Calu3 (cell line): ENCODE results near the gene RAP1GAP. TPM values are rescaled to one million over a fixed set of nuclear protein-coding genes. Genes with fewer than 3 reads are reported as not detected.

Experiments used
- BruUV-seq: library from RNA; stranded (reverse); fragments of 400-500 nt; replicated peaks from 2 replicates; lab custom pipeline; 2021; lab: Mats Ljungman, UMichigan
- CTCF ChIA-PET: fragments of 300-600 bp; sonication (Branson Sonifier 250); formaldehyde crosslinking; loops from one replicate; lab custom pipeline; 2022; ENCODE audit warnings: antibody characterized with exemption; lab: Charles Lee
- DNase-seq: peaks from one replicate; pipeline ENCODE4 v3.0.0; 2022
- H3K27ac Mint-ChIP-seq: one replicate; pipeline ENCODE4 v1.8.0; 2022; ENCODE audit warnings: mixed read lengths; ENCODE audit not compliant: unreplicated experiment
- H3K27me3 Mint-ChIP-seq: one replicate; pipeline ENCODE4 v1.8.0; 2022; ENCODE audit warnings: mixed read lengths; ENCODE audit not compliant: unreplicated experiment
- H3K36me3 Mint-ChIP-seq: one replicate; pipeline ENCODE4 v1.8.0; 2022; ENCODE audit warnings: mild to moderate bottlenecking, moderate library complexity, mixed read lengths; ENCODE audit not compliant: insufficient read depth, unreplicated experiment
- H3K4me1 Mint-ChIP-seq: one replicate; pipeline ENCODE4 v1.8.0; 2022; ENCODE audit warnings: mild to moderate bottlenecking, low read depth, mixed read lengths; ENCODE audit not compliant: unreplicated experiment
- H3K4me3 Mint-ChIP-seq: one replicate; pipeline ENCODE4 v1.8.0; 2022; ENCODE audit warnings: mild to moderate bottlenecking, low read depth, moderate library complexity, mixed read lengths; ENCODE audit not compliant: unreplicated experiment
- H3K9me3 Mint-ChIP-seq: one replicate; pipeline ENCODE4 v1.8.0; 2022; ENCODE audit warnings: low read depth, mixed read lengths; ENCODE audit not compliant: unreplicated experiment
- intact Hi-C: fragments of 100-400 bp; cut with micrococcal nuclease; formaldehyde crosslinking; loops from one replicate; pipeline ENCODE4 v1.10.0; 2022; ENCODE audit not compliant: unreplicated experiment
- total RNA-seq: library from RNA; stranded (reverse); gene quantifications from 2 replicates; pipeline ENCODE4 v1.2.3, GENCODE V29; 2022
- TF ChIP-seq, protein P1 (sequence below): fragments of 200-600 bp; IDR thresholded peaks from one replicate; pipeline ENCODE4 v1.8.0; 2022; ENCODE audit warnings: antibody characterized with exemption; ENCODE audit not compliant: unreplicated experiment

The RAP1GAP gene
- total RNA-seq, 1 experiment from 2014 or later, result 23.8 TPM

DNA sequence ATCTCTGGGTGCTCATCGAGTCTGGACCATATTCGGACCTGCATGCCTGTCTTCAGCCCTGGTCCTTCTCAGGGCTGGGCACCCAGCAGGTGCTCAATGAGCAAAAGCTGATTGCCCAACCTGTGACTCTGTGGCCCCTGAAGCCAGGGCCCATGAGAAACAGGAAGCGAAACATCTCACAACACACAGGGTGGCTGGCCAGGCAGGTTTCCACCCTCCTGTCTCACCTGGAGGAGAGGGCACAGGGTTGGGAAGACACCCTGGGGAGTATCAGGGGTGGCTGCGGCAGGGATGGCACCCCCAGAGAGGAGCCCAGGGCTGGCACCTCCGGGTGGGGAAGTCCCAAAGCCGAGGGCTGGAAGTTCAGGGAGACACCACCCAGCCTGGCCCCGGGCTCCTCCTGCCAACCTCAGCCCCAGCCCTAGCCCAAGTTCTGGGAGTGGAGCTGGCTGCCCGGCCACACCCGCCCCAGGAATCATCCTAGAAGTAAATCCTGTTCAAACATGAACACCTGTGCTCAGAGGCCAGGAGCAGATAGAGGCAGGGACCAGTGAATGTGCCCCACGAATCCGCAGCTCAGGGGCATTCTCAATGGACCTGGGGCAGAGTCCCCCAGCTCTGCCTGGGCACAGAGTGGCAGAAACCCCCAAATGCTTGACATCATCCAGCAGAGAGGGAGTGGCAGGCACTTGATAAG lies 54.6 kb downstream of the RAP1GAP start:
- no TSS peak for BruUV-seq
- TF ChIP-seq, protein P1, sequence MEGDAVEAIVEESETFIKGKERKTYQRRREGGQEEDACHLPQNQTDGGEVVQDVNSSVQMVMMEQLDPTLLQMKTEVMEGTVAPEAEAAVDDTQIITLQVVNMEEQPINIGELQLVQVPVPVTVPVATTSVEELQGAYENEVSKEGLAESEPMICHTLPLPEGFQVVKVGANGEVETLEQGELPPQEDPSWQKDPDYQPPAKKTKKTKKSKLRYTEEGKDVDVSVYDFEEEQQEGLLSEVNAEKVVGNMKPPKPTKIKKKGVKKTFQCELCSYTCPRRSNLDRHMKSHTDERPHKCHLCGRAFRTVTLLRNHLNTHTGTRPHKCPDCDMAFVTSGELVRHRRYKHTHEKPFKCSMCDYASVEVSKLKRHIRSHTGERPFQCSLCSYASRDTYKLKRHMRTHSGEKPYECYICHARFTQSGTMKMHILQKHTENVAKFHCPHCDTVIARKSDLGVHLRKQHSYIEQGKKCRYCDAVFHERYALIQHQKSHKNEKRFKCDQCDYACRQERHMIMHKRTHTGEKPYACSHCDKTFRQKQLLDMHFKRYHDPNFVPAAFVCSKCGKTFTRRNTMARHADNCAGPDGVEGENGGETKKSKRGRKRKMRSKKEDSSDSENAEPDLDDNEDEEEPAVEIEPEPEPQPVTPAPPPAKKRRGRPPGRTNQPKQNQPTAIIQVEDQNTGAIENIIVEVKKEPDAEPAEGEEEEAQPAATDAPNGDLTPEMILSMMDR, result no peak
- no peak overlapping the region for H3K4me3 Mint-ChIP-seq
- CTCF ChIA-PET, result interaction anchor here (0.6 kb wide), 1 partner anchor 43 kb away, joined by 3 read pairs; no protein-coding TSS in a partner anchor
- intact Hi-C loops, result no loop called here
- no peaks in the 10 kb centered on the region for H3K9me3 Mint-ChIP-seq
- peaks cover 21% of the 10 kb centered on the region for H3K4me1 Mint-ChIP-seq
- H3K36me3 Mint-ChIP-seq, result peaks cover 21% of the 10 kb centered on the region
- H3K27ac Mint-ChIP-seq, result no peak overlapping the region
- no peaks in the 10 kb centered on the region for H3K27me3 Mint-ChIP-seq
- no peak for DNase-seq

DNA sequence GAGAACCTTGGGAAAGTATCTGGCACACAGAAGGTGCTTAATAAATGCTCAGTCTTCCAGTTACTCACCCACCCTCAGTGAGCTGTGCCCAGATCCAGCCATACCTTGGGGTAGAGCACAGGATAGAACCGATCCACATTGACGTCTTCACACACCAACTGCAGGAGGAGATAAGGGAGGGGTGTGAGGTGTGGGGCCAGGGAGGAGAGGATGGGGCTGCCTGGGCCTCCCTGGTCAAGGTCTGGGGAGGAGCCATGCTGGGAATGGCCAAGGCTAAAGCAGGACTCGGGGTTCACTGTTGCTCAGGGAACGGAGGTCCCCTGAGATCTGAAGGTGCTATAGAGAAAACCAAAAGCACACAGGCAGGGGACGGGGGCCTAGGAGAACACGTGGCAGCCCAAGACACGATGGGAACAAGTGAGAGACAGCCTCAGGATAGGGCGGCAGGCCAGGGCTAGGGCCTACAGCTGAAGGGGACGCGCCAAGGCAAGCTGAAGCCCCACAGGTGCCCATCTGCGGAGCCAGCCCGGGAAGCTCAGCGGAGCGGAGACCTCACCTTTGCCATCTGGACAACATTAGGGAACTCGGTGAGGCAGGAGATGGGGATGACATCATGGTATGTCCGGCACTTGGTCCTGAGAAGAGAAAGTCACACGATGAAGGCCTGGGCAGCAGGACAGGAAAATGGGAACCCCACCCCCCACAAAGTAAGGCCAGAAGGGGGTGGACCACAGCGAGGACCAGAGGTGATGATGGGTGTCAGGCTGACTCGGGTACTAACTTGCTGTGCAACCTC lies 55.9 kb downstream of the RAP1GAP start:
- DNase-seq, result no peak
- CTCF ChIA-PET, result no interaction called here
- BruUV-seq, result no TSS peak
- Mint-ChIP-seq H3K27ac (no peak overlapping the region), H3K4me3 (no peak overlapping the region), H3K4me1 (peaks cover 21% of the 10 kb centered on the region), H3K36me3 (peaks cover 24% of the 10 kb centered on the region), H3K9me3 (no peaks in the 10 kb centered on the region), H3K27me3 (no peaks in the 10 kb centered on the region)
- intact Hi-C loops, result no loop called here
- TF ChIP-seq, protein P1, result no peak

DNA sequence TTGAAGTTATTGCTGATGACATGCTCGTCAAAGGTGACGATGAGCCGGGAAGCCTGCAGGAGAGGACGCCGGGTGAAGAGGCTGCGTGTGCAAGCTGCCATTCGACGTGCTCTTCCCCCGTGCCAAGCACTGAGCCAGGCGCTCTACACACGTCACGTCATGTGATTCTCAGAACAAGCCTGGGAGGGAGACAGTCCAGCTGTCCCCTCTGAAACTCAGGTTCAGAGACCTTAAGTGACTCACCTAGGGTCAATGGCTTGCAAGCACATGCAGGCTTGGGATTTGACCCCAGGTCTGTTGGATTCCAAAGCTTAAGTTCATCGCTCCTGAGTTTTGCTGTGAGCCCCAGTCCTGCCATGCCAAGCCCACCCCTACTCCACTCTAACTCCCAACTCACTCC lies 57.1 kb downstream of the RAP1GAP start:
- Mint-ChIP-seq H3K27ac (no peak overlapping the region), H3K4me3 (no peak overlapping the region), H3K4me1 (peaks cover 31% of the 10 kb centered on the region), H3K27me3 (no peaks in the 10 kb centered on the region), H3K9me3 (no peaks in the 10 kb centered on the region), H3K36me3 (peaks cover 34% of the 10 kb centered on the region)
- CTCF ChIA-PET, result no interaction called here
- intact Hi-C loops, result no loop called here
- TF ChIP-seq, protein P1, result no peak
- no TSS peak for BruUV-seq
- no peak for DNase-seq

DNA sequence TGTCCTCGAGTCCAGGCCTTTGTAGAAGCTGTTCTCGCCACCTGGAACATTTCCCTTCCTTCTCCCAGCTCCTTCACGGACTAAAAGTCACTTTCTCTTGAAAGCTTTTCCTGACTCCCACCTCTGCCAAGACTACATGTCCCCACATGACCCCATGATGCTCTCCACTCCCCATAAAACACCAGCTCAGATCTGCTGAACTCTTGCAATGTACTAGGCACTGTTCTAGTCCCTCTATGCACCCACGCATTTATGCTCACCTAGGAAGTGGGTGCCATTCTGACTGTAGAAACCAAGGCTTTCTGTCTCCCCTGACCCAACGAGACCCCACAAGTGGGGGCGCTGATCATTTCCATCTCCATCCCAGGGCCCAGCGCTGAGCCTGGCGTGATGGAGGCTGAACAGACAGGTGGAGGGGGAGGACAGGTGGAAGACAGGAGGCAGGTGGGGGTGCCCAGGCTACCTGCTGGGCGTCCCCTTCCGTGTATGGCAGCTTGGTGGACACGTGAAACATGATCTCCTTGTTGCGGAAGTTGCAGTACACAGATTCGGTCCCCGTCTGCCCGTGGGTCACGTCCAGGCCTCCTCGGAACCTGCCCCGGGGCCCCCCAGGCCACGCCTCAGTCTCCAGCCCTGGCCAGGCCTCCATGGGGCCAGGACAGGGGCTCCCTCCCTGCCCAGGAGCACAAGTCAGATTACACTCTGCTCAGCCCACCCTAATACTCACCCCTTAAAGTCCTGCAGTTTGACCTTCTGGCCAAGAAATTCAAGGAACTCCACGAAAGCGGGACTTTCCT lies 58.0 kb downstream of the RAP1GAP start:
- TF ChIP-seq, protein P1, result no peak
- peaks cover 25% of the 10 kb centered on the region for H3K4me1 Mint-ChIP-seq
- intact Hi-C loops, result no loop called here
- no peaks in the 10 kb centered on the region for H3K9me3 Mint-ChIP-seq
- no TSS peak for BruUV-seq
- H3K27me3 Mint-ChIP-seq, result no peaks in the 10 kb centered on the region
- H3K36me3 Mint-ChIP-seq, result peaks cover 34% of the 10 kb centered on the region
- no peak overlapping the region for H3K27ac Mint-ChIP-seq
- no peak overlapping the region for H3K4me3 Mint-ChIP-seq
- DNase-seq, result no peak
- CTCF ChIA-PET, result interaction anchor here (0.8 kb wide), 1 partner anchor 1588 kb away, joined by 4 read pairs; no protein-coding TSS in a partner anchor
